Keratinocyte (primary cell): Measurements from ENCODE around the gene OR6B2. TPM values are rescaled to one million over a fixed set of nuclear protein-coding genes. Genes with fewer than 3 reads are reported as not detected.

Experiments
- DNase-seq: peaks from one replicate; pipeline ENCODE4 v3.0.0-alpha.2; 2011; ENCODE audit warnings: low read depth, missing footprints, low spot score
- FAIRE-seq: peaks from 2 replicates; lab custom pipeline; 2011; peaks lifted over from hg19 to GRCh38; lab: Jason Lieb, UNC
- H2AFZ ChIP-seq: 2 replicates; pipeline ENCODE4 v1.6.0; 2012; ENCODE audit warnings: low read length, control low read depth, inconsistent platforms; ENCODE audit not compliant: control insufficient read depth
- H3K27ac ChIP-seq: 2 replicates; pipeline ENCODE4 v1.5.1; 2011; ENCODE audit warnings: low read length; ENCODE audit not compliant: control insufficient read depth, insufficient read depth
- H3K27me3 ChIP-seq: 3 replicates; pipeline ENCODE4 v1.6.0; 2011; ENCODE audit warnings: low read length; ENCODE audit not compliant: control insufficient read depth, insufficient read depth; ENCODE audit errors: extremely low read depth
- H3K36me3 ChIP-seq, 2 experiments: 2 replicates in 1 of 2; 3 replicates in 1 of 2; pipeline ENCODE4 v1.5.1; 2011; ENCODE audit warnings: low read length in 2 of 2, mild to moderate bottlenecking in 1 of 2; ENCODE audit not compliant: control insufficient read depth in 2 of 2, insufficient read depth in 2 of 2; ENCODE audit errors: extremely low read depth in 1 of 2
- H3K4me1 ChIP-seq: 3 replicates; pipeline ENCODE4 v1.5.1; 2011; ENCODE audit warnings: low read length; ENCODE audit not compliant: control insufficient read depth, insufficient read depth; ENCODE audit errors: extremely low read depth
- H3K4me2 ChIP-seq: 3 replicates; pipeline ENCODE4 v1.6.0; 2011; ENCODE audit warnings: low read depth, low read length; ENCODE audit not compliant: control insufficient read depth, insufficient read depth; ENCODE audit errors: extremely low read depth
- H3K4me3 ChIP-seq, 3 experiments: fragments of 200-600 bp in 1 of 3; sonication (generic) in 1 of 3; 2 replicates in 2 of 3; 3 replicates in 1 of 3; pipeline ENCODE4 v1.5.1; 2011 to 2016; ENCODE audit warnings: low read length in 3 of 3, mild to moderate bottlenecking in 3 of 3, control low read depth in 2 of 3, inconsistent platforms in 1 of 3, low read depth in 1 of 3, mixed read lengths in 1 of 3, mixed run types in 1 of 3, moderate library complexity in 1 of 3; ENCODE audit not compliant: control insufficient read depth in 2 of 3, insufficient read depth in 2 of 3; ENCODE audit errors: extremely low read depth in 1 of 3
- H3K79me2 ChIP-seq: 2 replicates; pipeline ENCODE4 v1.6.0; 2012; ENCODE audit warnings: low read length; ENCODE audit not compliant: control insufficient read depth, insufficient read depth
- H3K9ac ChIP-seq: 3 replicates; pipeline ENCODE4 v1.6.0; 2011; ENCODE audit warnings: low read length; ENCODE audit not compliant: control insufficient read depth, insufficient read depth; ENCODE audit errors: extremely low read depth
- H3K9me1 ChIP-seq: 3 replicates; pipeline ENCODE4 v1.6.0; 2011; ENCODE audit warnings: low read length; ENCODE audit not compliant: control insufficient read depth, insufficient read depth; ENCODE audit errors: extremely low read depth
- H3K9me3 ChIP-seq: 2 replicates; pipeline ENCODE4 v1.5.1; 2012; ENCODE audit warnings: low read depth, low read length; ENCODE audit not compliant: control insufficient read depth
- H4K20me1 ChIP-seq: 3 replicates; pipeline ENCODE4 v1.6.0; 2011; ENCODE audit warnings: low read length; ENCODE audit not compliant: control insufficient read depth, insufficient read depth; ENCODE audit errors: extremely low read depth
- EZH2 ChIP-seq: IDR thresholded peaks from one replicate; pipeline ENCODE4 v1.6.1; 2012; ENCODE audit warnings: inconsistent platforms, mild to moderate bottlenecking, low read length, moderate library complexity
- dilution Hi-C: fragments of 300-500 bp; cut with MboI; formaldehyde crosslinking; loops from one replicate; pipeline ENCODE4 v1.7.0; 2020; ENCODE audit warnings: low sequenced_read_pairs; ENCODE audit not compliant: extremely low pct_ligation_motif_present
- polyA plus RNA-seq, 5 experiments: library from polyadenylated mRNA; depleted of rRNA in 3 of 5; stranded (reverse) in 3 of 5; stranded (forward) in 1 of 5; unstranded in 1 of 5; fragments of >200 nt; gene quantifications; 1 replicate in 1 of 5; 2 replicates in 3 of 5; 3 replicates in 1 of 5; pipeline versions ENCODE4 v1.2.1 to v1.2.3, GENCODE V29; 2011 to 2012; ENCODE audit warnings: missing spikeins in 2 of 5, low read depth in 1 of 5, low replicate concordance in 1 of 5
- TF ChIP-seq, protein P1 (sequence below), 3 experiments: IDR thresholded peaks in 1 of 3; conservative IDR thresholded peaks in 1 of 3; optimal IDR thresholded peaks in 1 of 3; 2 replicates in 2 of 3; 3 replicates in 1 of 3; pipeline versions ENCODE3 to v1.5.1; 2011; ENCODE audit warnings: low read length in 3 of 3, mild to moderate bottlenecking in 3 of 3, moderate library complexity in 2 of 3, control low read depth in 1 of 3, inconsistent platforms in 1 of 3; ENCODE audit not compliant: insufficient read depth in 2 of 3; ENCODE audit errors: extremely low read depth in 1 of 3

Gene OR6B2
- polyA plus RNA-seq, 1 donor (not counting 4 experiments of a cell fraction or from before 2014, with no cell fraction given) = not detected

DNA sequence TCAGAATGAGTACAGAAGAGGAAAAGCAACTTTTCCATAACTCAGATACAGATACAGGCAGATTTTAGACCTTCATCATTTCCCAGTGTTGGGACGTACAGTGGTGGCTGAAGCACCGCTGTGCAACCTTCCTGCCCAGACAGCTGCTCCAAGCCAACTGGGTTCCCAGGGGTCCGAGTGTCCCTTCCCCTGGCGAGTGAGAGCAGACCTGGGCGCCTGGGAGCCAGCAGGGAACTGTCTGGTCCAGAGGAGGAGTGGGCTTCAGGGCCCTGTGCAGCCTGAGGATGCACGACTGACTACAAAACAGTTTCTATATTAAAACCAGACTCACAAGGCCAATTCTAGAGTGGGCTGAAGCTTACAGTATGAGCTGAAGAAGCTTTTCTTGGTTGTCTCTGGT lies 11.1 kb upstream of the OR6B2 start:
- H3K27me3 ChIP-seq = peaks cover 21% of the 10 kb centered on the region
- no peak overlapping the region for H3K9ac ChIP-seq
- DNase-seq = no peak
- FAIRE-seq = no peak
- H3K9me1 ChIP-seq = no peaks in the 10 kb centered on the region
- TF ChIP-seq EZH2 = no peak
- TF ChIP-seq, protein P1, sequence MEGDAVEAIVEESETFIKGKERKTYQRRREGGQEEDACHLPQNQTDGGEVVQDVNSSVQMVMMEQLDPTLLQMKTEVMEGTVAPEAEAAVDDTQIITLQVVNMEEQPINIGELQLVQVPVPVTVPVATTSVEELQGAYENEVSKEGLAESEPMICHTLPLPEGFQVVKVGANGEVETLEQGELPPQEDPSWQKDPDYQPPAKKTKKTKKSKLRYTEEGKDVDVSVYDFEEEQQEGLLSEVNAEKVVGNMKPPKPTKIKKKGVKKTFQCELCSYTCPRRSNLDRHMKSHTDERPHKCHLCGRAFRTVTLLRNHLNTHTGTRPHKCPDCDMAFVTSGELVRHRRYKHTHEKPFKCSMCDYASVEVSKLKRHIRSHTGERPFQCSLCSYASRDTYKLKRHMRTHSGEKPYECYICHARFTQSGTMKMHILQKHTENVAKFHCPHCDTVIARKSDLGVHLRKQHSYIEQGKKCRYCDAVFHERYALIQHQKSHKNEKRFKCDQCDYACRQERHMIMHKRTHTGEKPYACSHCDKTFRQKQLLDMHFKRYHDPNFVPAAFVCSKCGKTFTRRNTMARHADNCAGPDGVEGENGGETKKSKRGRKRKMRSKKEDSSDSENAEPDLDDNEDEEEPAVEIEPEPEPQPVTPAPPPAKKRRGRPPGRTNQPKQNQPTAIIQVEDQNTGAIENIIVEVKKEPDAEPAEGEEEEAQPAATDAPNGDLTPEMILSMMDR (optimal IDR thresholded peaks at IDR 0.05 in 1 of 3, IDR thresholded peaks at IDR 0.05 in 1 of 3, conservative IDR thresholded peaks at IDR 0.05 in 1 of 3; ENCODE audit: extremely low read depth in 1 of 3, insufficient read depth in 2 of 3, low read length in 3 of 3) = no peak
- no peak overlapping the region for H3K4me2 ChIP-seq
- no peaks in the 10 kb centered on the region for H3K9me3 ChIP-seq
- dilution Hi-C loops = no loop called here
- H3K4me1 ChIP-seq = no peaks in the 10 kb centered on the region
- H3K79me2 ChIP-seq = no peaks in the 10 kb centered on the region
- H3K27ac ChIP-seq = no peak overlapping the region
- no peak overlapping the region for H3K4me3 ChIP-seq
- no peaks in the 10 kb centered on the region for H3K36me3 ChIP-seq
- H2AFZ ChIP-seq = no peak overlapping the region
- H4K20me1 ChIP-seq = no peaks in the 10 kb centered on the region

DNA sequence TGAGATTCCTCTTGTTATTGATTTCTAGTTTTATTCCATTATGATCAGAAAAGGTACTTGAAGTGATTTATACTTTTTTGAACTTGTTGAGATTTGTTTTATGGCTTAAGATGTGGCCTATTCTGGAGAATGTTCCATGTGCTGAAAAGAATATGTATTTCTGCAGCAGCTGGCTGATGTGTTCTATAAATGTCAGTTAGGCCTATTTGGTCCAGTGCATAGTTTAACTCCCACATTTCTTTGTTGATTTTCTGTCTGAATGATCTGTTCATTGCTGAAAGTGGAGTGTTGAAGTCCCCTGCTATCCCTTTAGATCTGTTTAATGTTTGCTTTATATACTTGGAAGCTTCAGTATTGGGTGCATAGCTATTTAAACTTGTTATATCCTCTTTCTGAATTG lies 7.1 kb upstream of the OR6B2 start:
- Histone ChIP-seq H3K4me3 (no peak overlapping the region), H3K9me3 (no peaks in the 10 kb centered on the region), H3K9me1 (no peaks in the 10 kb centered on the region), H3K27ac (no peak overlapping the region), H3K4me2 (no peak overlapping the region), H3K4me1 (no peaks in the 10 kb centered on the region), H3K79me2 (no peaks in the 10 kb centered on the region), H2AFZ (no peak overlapping the region), H3K36me3 (no peaks in the 10 kb centered on the region), H4K20me1 (no peaks in the 10 kb centered on the region), H3K9ac (no peak overlapping the region), H3K27me3 (peaks cover 18% of the 10 kb centered on the region)
- DNase-seq (no peak), FAIRE-seq (no peak)
- no peak for TF ChIP-seq EZH2
- TF ChIP-seq, protein P1 (optimal IDR thresholded peaks at IDR 0.05 in 1 of 3, IDR thresholded peaks at IDR 0.05 in 1 of 3, conservative IDR thresholded peaks at IDR 0.05 in 1 of 3; ENCODE audit: extremely low read depth in 1 of 3, insufficient read depth in 2 of 3, low read length in 3 of 3) = no peak
- dilution Hi-C loops = no loop called here
